Parathyroid adenoma (tissue), 2 donors: ENCODE data around the gene KRTAP12-2.

Source experiments
- H2AFZ ChIP-seq: fragments of 300-600 bp; sonication (generic); one replicate; pipeline ENCODE4 v1.7.0; 2017; ENCODE audit warnings: antibody characterized with exemption, mild to moderate bottlenecking
- H3K27ac ChIP-seq: fragments of 300-600 bp; sonication (generic); one replicate; pipeline ENCODE4 v1.7.0; 2017
- H3K27me3 ChIP-seq: fragments of 300-600 bp; sonication (generic); one replicate; pipeline ENCODE4 v1.7.0; 2017; ENCODE audit warnings: low read length; ENCODE audit not compliant: control insufficient read depth, insufficient read depth
- H3K36me3 ChIP-seq: fragments of 300-600 bp; sonication (generic); one replicate; pipeline ENCODE4 v1.7.0; 2017; ENCODE audit warnings: low read length; ENCODE audit not compliant: control insufficient read depth, insufficient read depth
- H3K4me1 ChIP-seq: fragments of 300-600 bp; sonication (generic); one replicate; pipeline ENCODE4 v1.7.0; 2017; ENCODE audit warnings: control low read depth
- H3K4me2 ChIP-seq: fragments of 300-600 bp; sonication (generic); one replicate; pipeline ENCODE4 v1.7.0; 2017; ENCODE audit warnings: low read length
- H3K4me3 ChIP-seq: fragments of 300-600 bp; sonication (generic); one replicate; pipeline ENCODE4 v1.7.0; 2017; ENCODE audit warnings: low read depth, low read length
- H3K79me2 ChIP-seq: fragments of 300-600 bp; sonication (generic); one replicate; pipeline ENCODE4 v1.7.0; 2017; ENCODE audit warnings: control low read depth
- H3K9ac ChIP-seq: fragments of 300-600 bp; sonication (generic); one replicate; pipeline ENCODE4 v1.7.0; 2017; ENCODE audit warnings: mild to moderate bottlenecking
- H3K9me3 ChIP-seq: fragments of 300-600 bp; sonication (generic); one replicate; pipeline ENCODE4 v1.7.0; 2017; ENCODE audit warnings: low read length; ENCODE audit not compliant: control insufficient read depth
- CTCF ChIP-seq: fragments of 300-600 bp; sonication (generic); IDR thresholded peaks from one replicate; pipeline ENCODE4 v1.7.0; 2017; ENCODE audit warnings: antibody characterized with exemption, mild to moderate bottlenecking
- donor health status: primary hyperparathyroidism.

The KRTAP12-2 gene

GRCh38 chr21:44625756-44626155 lies 41.0 kb downstream of the KRTAP12-2 start:
- no peaks in the 10 kb centered on the region for H3K27me3 ChIP-seq
- H3K4me3 ChIP-seq = no peak overlapping the region
- H3K9ac ChIP-seq = no peak overlapping the region
- no peak overlapping the region for H3K4me2 ChIP-seq
- no peak overlapping the region for H2AFZ ChIP-seq
- H3K36me3 ChIP-seq = no peaks in the 10 kb centered on the region
- no peak overlapping the region for H3K27ac ChIP-seq
- no peaks in the 10 kb centered on the region for H3K9me3 ChIP-seq
- no peak for TF ChIP-seq CTCF
- H3K79me2 ChIP-seq = no peaks in the 10 kb centered on the region
- no peaks in the 10 kb centered on the region for H3K4me1 ChIP-seq

- Histone ChIP-seq H3K4me3 (no peak overlapping the region), H3K9me3 (no peaks in the 10 kb centered on the region), H3K79me2 (no peaks in the 10 kb centered on the region), H3K9ac (no peak overlapping the region), H3K27me3 (no peaks in the 10 kb centered on the region), H2AFZ (no peak overlapping the region), H3K36me3 (no peaks in the 10 kb centered on the region), H3K4me2 (no peak overlapping the region), H3K27ac (no peak overlapping the region), H3K4me1 (no peaks in the 10 kb centered on the region)
- no peak for TF ChIP-seq CTCF
These were observed 43.2 kb downstream of the KRTAP12-2 start for GRCh38 chr21:44623575-44623974.

GRCh38 chr21:44619886-44620285 lies 46.8 kb downstream of the KRTAP12-2 start:
- Histone ChIP-seq H3K27me3 (no peaks in the 10 kb centered on the region), H3K9ac (no peak overlapping the region), H3K4me2 (no peak overlapping the region), H3K79me2 (no peaks in the 10 kb centered on the region), H3K4me3 (no peak overlapping the region), H3K36me3 (no peaks in the 10 kb centered on the region), H2AFZ (no peak overlapping the region), H3K9me3 (no peaks in the 10 kb centered on the region), H3K27ac (no peak overlapping the region), H3K4me1 (no peaks in the 10 kb centered on the region)
- no peak for TF ChIP-seq CTCF

- H3K9me3 ChIP-seq = no peaks in the 10 kb centered on the region
- H3K27ac ChIP-seq = no peak overlapping the region
- H3K4me2 ChIP-seq = no peak overlapping the region
- H3K27me3 ChIP-seq = no peaks in the 10 kb centered on the region
- TF ChIP-seq CTCF = no peak
- no peaks in the 10 kb centered on the region for H3K4me1 ChIP-seq
- H3K9ac ChIP-seq = no peak overlapping the region
- no peaks in the 10 kb centered on the region for H3K36me3 ChIP-seq
- H3K4me3 ChIP-seq = no peak overlapping the region
- no peak overlapping the region for H2AFZ ChIP-seq
- no peaks in the 10 kb centered on the region for H3K79me2 ChIP-seq
These were observed 47.8 kb downstream of the KRTAP12-2 start for GRCh38 chr21:44618909-44619308.

- H3K79me2 ChIP-seq = no peaks in the 10 kb centered on the region
- no peaks in the 10 kb centered on the region for H3K27me3 ChIP-seq
- no peak overlapping the region for H2AFZ ChIP-seq
- no peaks in the 10 kb centered on the region for H3K36me3 ChIP-seq
- H3K27ac ChIP-seq = no peak overlapping the region
- no peaks in the 10 kb centered on the region for H3K9me3 ChIP-seq
- no peak for TF ChIP-seq CTCF
- H3K4me1 ChIP-seq = no peaks in the 10 kb centered on the region
- no peak overlapping the region for H3K4me2 ChIP-seq
- no peak overlapping the region for H3K4me3 ChIP-seq
- H3K9ac ChIP-seq = no peak overlapping the region
These were observed 48.2 kb downstream of the KRTAP12-2 start for GRCh38 chr21:44618504-44618903.
